Lung (tissue), 12 donors: ENCODE results near the gene RAP1B. TPM values are rescaled to one million over a fixed set of nuclear protein-coding genes. Genes with fewer than 3 reads are reported as not detected.

Experiments
- ATAC-seq: fragments of 200-7000 bp; cut with Tn5 transposase; one replicate; pipeline ENCODE4 v1.9.1; 2020; ENCODE audit warnings: moderate number of reproducible peaks; ENCODE audit not compliant: insufficient read depth, low FRiP score
- DNase-seq, 3 donors: peaks; one replicate each; pipeline ENCODE4 v3.0.0-alpha.2; 2013 to 2017
- H3K27ac ChIP-seq, 2 donors: one replicate each; pipeline ENCODE4 v1.5.1; 2013; ENCODE audit warnings: mild to moderate bottlenecking in 2 of 2, moderate library complexity in 2 of 2, control low read depth in 1 of 2, inconsistent platforms in 1 of 2, low read depth in 1 of 2, low read length in 1 of 2
- H3K27me3 ChIP-seq, 3 donors: one replicate each; pipeline ENCODE4 v1.5.1; 2013; ENCODE audit warnings: low read length in 2 of 3; ENCODE audit not compliant: control insufficient read depth in 3 of 3, insufficient read depth in 3 of 3
- H3K36me3 ChIP-seq, 4 donors: one replicate each; pipeline ENCODE4 v1.5.1; 2013; ENCODE audit warnings: low read length in 4 of 4, mild to moderate bottlenecking in 1 of 4, moderate library complexity in 1 of 4; ENCODE audit not compliant: control insufficient read depth in 4 of 4, insufficient read depth in 4 of 4
- H3K4me1 ChIP-seq, 5 donors: one replicate each; pipeline ENCODE4 v1.5.1; 2013; ENCODE audit warnings: low read length in 5 of 5, mild to moderate bottlenecking in 2 of 5, moderate library complexity in 1 of 5; ENCODE audit not compliant: control insufficient read depth in 5 of 5, insufficient read depth in 5 of 5
- H3K4me3 ChIP-seq: one replicate; pipeline ENCODE4 v1.5.1; 2013; ENCODE audit warnings: mild to moderate bottlenecking, control low read depth, moderate library complexity
- H3K9ac ChIP-seq, 2 donors: one replicate each; pipeline ENCODE4 v1.5.1; 2013; ENCODE audit warnings: low read length in 2 of 2, control low read depth in 1 of 2; ENCODE audit not compliant: insufficient read depth in 1 of 2
- H3K9me3 ChIP-seq, 4 donors: one replicate each; pipeline ENCODE4 v1.5.1; 2013; ENCODE audit warnings: low read length in 3 of 4, mild to moderate bottlenecking in 1 of 4, moderate library complexity in 1 of 4; ENCODE audit not compliant: control insufficient read depth in 4 of 4, insufficient read depth in 3 of 4
- WGBS, 2 donors: extraction: QIAGEN DNeasy Blood & Tissue Kit; methylation state at CpG; one replicate each; pipeline ENCODE4 v1.1.7; 2013; 5-methylcytosine and 5-hydroxymethylcytosine counted together
- polyA plus RNA-seq, 2 donors: library from polyadenylated mRNA; stranded (reverse); fragments of 200-250 nt; gene quantifications; one replicate each; pipeline ENCODE4 v1.2.1, GENCODE V29; 2013
- total RNA-seq, 2 donors: library from RNA; depleted of rRNA in 1 of 2; stranded (reverse); fragments of >200 nt in 1 of 2; gene quantifications; one replicate each; pipeline ENCODE4 v1.2.1, GENCODE V29; 2014 to 2021
- TF ChIP-seq, protein P1 (sequence below): IDR thresholded peaks from 2 replicates; pipeline ENCODE4 v1.5.1; 2012; ENCODE audit warnings: mild to moderate bottlenecking; ENCODE audit errors: control extremely low read depth, extremely low read depth
- donor health status: control.
- donor health status: control.
- donor health status: Bipolar disorder and iron deficiency.
- donor health status: healthy.
- donor health status: DM: yes; HTN: yes; CAD: no.

The RAP1B gene
- total and polyA plus RNA-seq, 4 donors, result 79.1 to 285 (median 172) TPM

- no peaks in the 10 kb centered on the region for H3K9me3 ChIP-seq
- H3K27me3 ChIP-seq, result no peaks in the 10 kb centered on the region
- no peak overlapping the region for H3K4me3 ChIP-seq
- H3K9ac ChIP-seq, result no peak overlapping the region
- TF ChIP-seq, protein P1, sequence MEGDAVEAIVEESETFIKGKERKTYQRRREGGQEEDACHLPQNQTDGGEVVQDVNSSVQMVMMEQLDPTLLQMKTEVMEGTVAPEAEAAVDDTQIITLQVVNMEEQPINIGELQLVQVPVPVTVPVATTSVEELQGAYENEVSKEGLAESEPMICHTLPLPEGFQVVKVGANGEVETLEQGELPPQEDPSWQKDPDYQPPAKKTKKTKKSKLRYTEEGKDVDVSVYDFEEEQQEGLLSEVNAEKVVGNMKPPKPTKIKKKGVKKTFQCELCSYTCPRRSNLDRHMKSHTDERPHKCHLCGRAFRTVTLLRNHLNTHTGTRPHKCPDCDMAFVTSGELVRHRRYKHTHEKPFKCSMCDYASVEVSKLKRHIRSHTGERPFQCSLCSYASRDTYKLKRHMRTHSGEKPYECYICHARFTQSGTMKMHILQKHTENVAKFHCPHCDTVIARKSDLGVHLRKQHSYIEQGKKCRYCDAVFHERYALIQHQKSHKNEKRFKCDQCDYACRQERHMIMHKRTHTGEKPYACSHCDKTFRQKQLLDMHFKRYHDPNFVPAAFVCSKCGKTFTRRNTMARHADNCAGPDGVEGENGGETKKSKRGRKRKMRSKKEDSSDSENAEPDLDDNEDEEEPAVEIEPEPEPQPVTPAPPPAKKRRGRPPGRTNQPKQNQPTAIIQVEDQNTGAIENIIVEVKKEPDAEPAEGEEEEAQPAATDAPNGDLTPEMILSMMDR, result no peak
- DNase-seq (no peak), ATAC-seq (no peak)
- no peaks in the 10 kb centered on the region for H3K4me1 ChIP-seq
- WGBS, 2 donors, result 90 to 92% methylated on average over 4 of the region's 4 CpGs
- no peaks in the 10 kb centered on the region for H3K36me3 ChIP-seq
- no peak overlapping the region for H3K27ac ChIP-seq
These were observed 28.8 kb upstream of the RAP1B start for GRCh38 chr12:68581926-68582325.

GRCh38 chr12:68585966-68586365 lies 24.7 kb upstream of the RAP1B start:
- TF ChIP-seq, protein P1, result no peak
- no peak for DNase-seq
- peaks cover 0 to 10% (median 4%) of the 10 kb centered on the region in 4 donors for H3K9me3 ChIP-seq
- H3K27ac ChIP-seq, result no peak overlapping the region
- H3K27me3 ChIP-seq, result no peaks in the 10 kb centered on the region
- H3K4me1 ChIP-seq, result no peaks in the 10 kb centered on the region
- H3K4me3 ChIP-seq, result no peak overlapping the region
- no peak for ATAC-seq
- H3K9ac ChIP-seq, result no peak overlapping the region
- H3K36me3 ChIP-seq, result no peaks in the 10 kb centered on the region
- WGBS, 2 donors, result 78 to 92% methylated on average over 5 of the region's 5 CpGs

- ATAC-seq (no peak), DNase-seq (no peak)
- Histone ChIP-seq H3K27me3 (no peaks in the 10 kb centered on the region), H3K36me3 (no peaks in the 10 kb centered on the region), H3K9me3 (peaks cover 0 to 10% (median 4%) of the 10 kb centered on the region in 4 donors), H3K27ac (no peak overlapping the region), H3K4me1 (no peaks in the 10 kb centered on the region), H3K9ac (no peak overlapping the region), H3K4me3 (no peak overlapping the region)
- TF ChIP-seq, protein P1, result no peak
- 71 to 78% methylated on average over 3 of the region's 3 CpGs for WGBS, 2 donors
These were observed 23.2 kb upstream of the RAP1B start for GRCh38 chr12:68587448-68587873.

GRCh38 chr12:68589194-68589593 lies 21.5 kb upstream of the RAP1B start:
- DNase-seq (no peak), ATAC-seq (no peak)
- Histone ChIP-seq H3K9ac (no peak overlapping the region), H3K4me1 (no peaks in the 10 kb centered on the region), H3K36me3 (no peaks in the 10 kb centered on the region), H3K27ac (no peak overlapping the region), H3K4me3 (no peak overlapping the region), H3K27me3 (no peaks in the 10 kb centered on the region), H3K9me3 (peaks cover 0 to 10% (median 7%) of the 10 kb centered on the region in 4 donors)
- TF ChIP-seq, protein P1, result no peak
- 90 to 91% methylated on average over 3 of the region's 3 CpGs for WGBS, 2 donors
